OCI-LY3 (cell line): ENCODE measurements around the gene PROM1.

ENCODE experiments used
- EZH2phosphoT487 ChIP-seq: fragments of 200-600 bp; shearing (Covaris generic); IDR thresholded peaks from 2 replicates; pipeline ENCODE4 v1.6.1; 2018; ENCODE audit warnings: antibody characterized with exemption, mixed run types, low read depth
- TF ChIP-seq, protein P1 (sequence below): fragments of 200-600, 300-600 bp; sonication (generic); IDR thresholded peaks from 2 replicates; pipeline ENCODE4 v1.5.1; 2014; ENCODE audit warnings: antibody characterized with exemption, low read length, low read depth

- TF ChIP-seq, protein P1, sequence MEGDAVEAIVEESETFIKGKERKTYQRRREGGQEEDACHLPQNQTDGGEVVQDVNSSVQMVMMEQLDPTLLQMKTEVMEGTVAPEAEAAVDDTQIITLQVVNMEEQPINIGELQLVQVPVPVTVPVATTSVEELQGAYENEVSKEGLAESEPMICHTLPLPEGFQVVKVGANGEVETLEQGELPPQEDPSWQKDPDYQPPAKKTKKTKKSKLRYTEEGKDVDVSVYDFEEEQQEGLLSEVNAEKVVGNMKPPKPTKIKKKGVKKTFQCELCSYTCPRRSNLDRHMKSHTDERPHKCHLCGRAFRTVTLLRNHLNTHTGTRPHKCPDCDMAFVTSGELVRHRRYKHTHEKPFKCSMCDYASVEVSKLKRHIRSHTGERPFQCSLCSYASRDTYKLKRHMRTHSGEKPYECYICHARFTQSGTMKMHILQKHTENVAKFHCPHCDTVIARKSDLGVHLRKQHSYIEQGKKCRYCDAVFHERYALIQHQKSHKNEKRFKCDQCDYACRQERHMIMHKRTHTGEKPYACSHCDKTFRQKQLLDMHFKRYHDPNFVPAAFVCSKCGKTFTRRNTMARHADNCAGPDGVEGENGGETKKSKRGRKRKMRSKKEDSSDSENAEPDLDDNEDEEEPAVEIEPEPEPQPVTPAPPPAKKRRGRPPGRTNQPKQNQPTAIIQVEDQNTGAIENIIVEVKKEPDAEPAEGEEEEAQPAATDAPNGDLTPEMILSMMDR = no peak
- TF ChIP-seq EZH2phosphoT487 = no peak
Measured at GRCh38 chr4:16029886-16030285, 53.9 kb downstream of the PROM1 start.
